Measurements from ENCODE around the gene SPATA6L.

Gene SPATA6L

GRCh38 chr9:4666042-4666699 is at the start of gene SPATA6L:
Gene SPATA6L, minus strand, starts transcription at chr9:4666480. Its CDS starts 230 bp downstream, at chr9:4666250.
- DNase-seq, result peak; percentile 80

- DNase-seq, result no peak
Observed at GRCh38 chr9:4714266-4715016, 48.2 kb upstream of the SPATA6L start.

- no peak for DNase-seq
Observed at GRCh38 chr9:4713849-4714248, 47.6 kb upstream of the SPATA6L start.

- no peak for DNase-seq
Observed at GRCh38 chr9:4709380-4709779, 43.1 kb upstream of the SPATA6L start.

GRCh38 chr9:4706971-4707622 is 40.8 kb upstream of the SPATA6L start:
- no peak for DNase-seq

- no peak for DNase-seq
Observed at GRCh38 chr9:4706021-4706420, 39.7 kb upstream of the SPATA6L start.

GRCh38 chr9:4704129-4704528 is 37.8 kb upstream of the SPATA6L start:
- DNase-seq, result no peak

- DNase-seq, result no peak
Observed at GRCh38 chr9:4701526-4701925, 35.2 kb upstream of the SPATA6L start.

GRCh38 chr9:4700932-4701331 is 34.7 kb upstream of the SPATA6L start:
- no peak for DNase-seq

- DNase-seq, result no peak
Observed at GRCh38 chr9:4700091-4700490, 33.8 kb upstream of the SPATA6L start.

- DNase-seq, result no peak
Observed at GRCh38 chr9:4691795-4692194, 25.5 kb upstream of the SPATA6L start.

GRCh38 chr9:4690144-4690543 is 23.9 kb upstream of the SPATA6L start:
- DNase-seq, result no peak

GRCh38 chr9:4689687-4690104 is 23.4 kb upstream of the SPATA6L start:
- DNase-seq, result no peak

- DNase-seq, result no peak
Observed at GRCh38 chr9:4689021-4689420, 22.7 kb upstream of the SPATA6L start.

- no peak for DNase-seq
Observed at GRCh38 chr9:4686584-4686983, 20.3 kb upstream of the SPATA6L start.

GRCh38 chr9:4686112-4686511 is 19.8 kb upstream of the SPATA6L start:
- DNase-seq, result no peak

GRCh38 chr9:4684820-4685219 is 18.5 kb upstream of the SPATA6L start:
- no peak for DNase-seq

GRCh38 chr9:4680750-4681149 is 14.5 kb upstream of the SPATA6L start:
- peak; percentile 31 for DNase-seq

- no peak for DNase-seq
Observed at GRCh38 chr9:4680173-4680525, 13.9 kb upstream of the SPATA6L start.

GRCh38 chr9:4679268-4680172 is 13.2 kb upstream of the SPATA6L start, which contains the start of gene CDC37L1:
Gene CDC37L1, plus strand, starts transcription at chr9:4679569. Its CDS starts 199 bp downstream, at chr9:4679768.
- DNase-seq, result peak; percentile 99

- DNase-seq, result peak; percentile 84
Observed at GRCh38 chr9:4678679-4679267, 12.5 kb upstream of the SPATA6L start.

GRCh38 chr9:4677392-4677791 is 11.1 kb upstream of the SPATA6L start:
- no peak for DNase-seq
